Heart left ventricle (tissue), 13 donors: ENCODE measurements around the gene MAST4.

ENCODE experiments used
- CTCF ChIP-seq, 12 donors: fragments of 200-600 bp; sonication (generic) in 4 of 12; IDR thresholded peaks; one replicate each; pipeline versions ENCODE4 v1.5.0 to v1.8.0; 2018 to 2022; ENCODE audit warnings: antibody characterized with exemption in 12 of 12, mild to moderate bottlenecking in 5 of 12
- POLR2A ChIP-seq, 2 donors: fragments of 450-650 bp; IDR thresholded peaks; one replicate each; pipeline ENCODE4 v1.6.1; 2017; ENCODE audit warnings: antibody characterized with exemption in 2 of 2, mild to moderate bottlenecking in 2 of 2, moderate library complexity in 2 of 2
- donor health status: ischemic (EF 13 %, LVEDD 7.1; RV severe dilation, severe dysfunction).
- donor health status: DM: no; HTN: yes; CAD: no.
- donor health status: DM: no; HTN: no; CAD: no.
- donor health status: ischemic (EF 25% LVEDD 6.9; RV normal size, moderate dysfunction).
- donor health status: ischemic (EF 25% LVEDD 5.7; RV mildly dilated, moderate dysfunction).
- donor health status: ischemic (EF 35%, LVEDD 5.7; RV mildly dilated, moderate dysfunction).
- donor health status: nonischemic (EF 11% LVEDD 7.7; RV severe dilation, severe dysfunction).
- donor health status: DM: yes; HTN: yes; CAD: no.
- donor health status: PGD.
- donor health status: ischemic (EF 29% LVEDD 5.4; RV normal size, mild dysfunction).
- donor health status: nonischemic (EF 23%, LVEDD 6.1; RV moderate dilation, normal function).

GRCh38 chr5:67065237-67065636 lies 469.0 kb downstream of the MAST4 start:
- TF ChIP-seq POLR2A (IDR thresholded peaks at IDR 0.05): no peak
- TF ChIP-seq CTCF (IDR thresholded peaks at IDR 0.05): no peak
